ENCODE results near the gene MINDY4.

- no peak for TF ChIP-seq CTCF (conservative IDR thresholded peaks at IDR 0.05; ENCODE audit: low read depth, low read length)
- no peak for TF ChIP-seq POLR2A (IDR thresholded peaks at IDR 0.05; ENCODE audit: low read depth, low read length)
- no peak for TF ChIP-seq USF2 (IDR thresholded peaks at IDR 0.05; ENCODE audit: low read depth, low read length)
- no peak for TF ChIP-seq CEBPB (IDR thresholded peaks at IDR 0.05; ENCODE audit: low read depth, low read length)
- no peak for TF ChIP-seq BHLHE40 (IDR thresholded peaks at IDR 0.05; ENCODE audit: low read depth, low read length)
- no peak for TF ChIP-seq RAD21 (IDR thresholded peaks at IDR 0.05; ENCODE audit: low read length)
- no peak for TF ChIP-seq SMC3 (IDR thresholded peaks at IDR 0.05; ENCODE audit: low read depth, low read length)
- TF ChIP-seq MAFK (IDR thresholded peaks at IDR 0.05; ENCODE audit: low read depth, low read length), result no peak
- TF ChIP-seq MXI1 (IDR thresholded peaks at IDR 0.05; ENCODE audit: borderline replicate concordance, low read depth, low read length), result no peak
- TF ChIP-seq RCOR1 (IDR thresholded peaks at IDR 0.05; ENCODE audit: insufficient replicate concordance, low read length), result no peak
- TF ChIP-seq ELK1 (IDR thresholded peaks at IDR 0.05; ENCODE audit: borderline replicate concordance, low read depth, low read length), result no peak
Measured at GRCh38 chr7:30723776-30724175, 47.4 kb upstream of the MINDY4 start.

Data from IMR-90 (cell line).